ENCODE results near the gene FBXO48. TPM values are rescaled to one million over a fixed set of nuclear protein-coding genes. Genes with fewer than 3 reads are reported as not detected.

Gene FBXO48
- total and polyA plus RNA-seq, 2 of the 4 experiments (the other 2 are of a cell fraction): 0.18 to 0.43 TPM

DNA sequence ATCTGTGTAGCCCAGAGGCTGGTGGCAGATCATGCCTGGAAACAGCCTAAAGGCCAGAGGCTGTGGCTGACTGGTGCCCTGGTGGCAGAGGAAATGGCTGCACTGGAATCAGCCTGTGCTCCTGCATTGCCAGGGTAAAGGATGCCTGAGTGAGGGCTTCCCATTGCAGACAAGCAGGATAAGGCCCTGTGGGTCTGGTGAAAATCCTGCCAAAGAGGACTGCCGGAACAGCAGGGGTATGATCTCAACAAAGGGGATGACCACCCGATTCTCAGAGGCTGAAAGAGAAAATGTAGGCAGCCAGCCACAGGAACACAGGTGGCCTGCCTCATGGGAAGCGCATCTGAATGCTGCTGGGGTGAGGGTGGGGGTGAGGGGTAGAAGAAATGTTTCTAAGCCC is 48.2 kb downstream of the FBXO48 start:
- Histone ChIP-seq H3K4ac (ENCODE audit: low read depth, low read length) (no peak overlapping the region), H2BK20ac (ENCODE audit: low read depth, low read length) (no peak overlapping the region), H3K36me3 (ENCODE audit: control insufficient read depth, insufficient read depth, low read length) (no peaks in the 10 kb centered on the region), H3K9ac (ENCODE audit: low read depth, low read length) (no peak overlapping the region), H2BK5ac (ENCODE audit: low read depth, low read length, poor library complexity, severe bottlenecking) (no peak overlapping the region), H3K4me1 (ENCODE audit: control insufficient read depth, insufficient read depth, low read length) (no peaks in the 10 kb centered on the region), H2AK5ac (ENCODE audit: low read depth, low read length) (no peak overlapping the region), H3K23ac (ENCODE audit: low read depth, low read length) (no peak overlapping the region), H3K14ac (replicated peaks; ENCODE audit: low read depth, low read length) (no peak overlapping the region), H4K5ac (ENCODE audit: low read depth, low read length) (no peak overlapping the region), H3K4me3 (ENCODE audit: insufficient read depth, low read depth, low read length) (no peak overlapping the region), H3K9me1 (ENCODE audit: insufficient read depth, low read length) (no peaks in the 10 kb centered on the region), H2AFZ (replicated peaks; ENCODE audit: low read length, poor library complexity) (no peak overlapping the region), H3K56ac (ENCODE audit: extremely low read depth, insufficient read depth, low read length) (no peak overlapping the region), H3K4me2 (ENCODE audit: low read depth, low read length) (no peak overlapping the region), H4K8ac (ENCODE audit: low read depth in 2 of 2, low read length in 2 of 2) (no peak overlapping the region), H3K79me1 (ENCODE audit: low read depth in 1 of 2, low read length in 2 of 2) (no peaks in the 10 kb centered on the region), H2BK15ac (ENCODE audit: low read depth, low read length) (no peak overlapping the region), H3K18ac (ENCODE audit: low read depth, low read length) (no peak overlapping the region), H4K20me1 (ENCODE audit: insufficient read depth, low read length) (no peaks in the 10 kb centered on the region), H4K91ac (ENCODE audit: insufficient read depth, low read depth, low read length) (no peak overlapping the region), H2BK120ac (ENCODE audit: low read depth, low read length) (no peak overlapping the region), H3K9me3 (ENCODE audit: control insufficient read depth, insufficient read depth, low read length) (no peaks in the 10 kb centered on the region), H3K27me3 (ENCODE audit: control insufficient read depth, insufficient read depth, low read length) (peaks cover 47% of the 10 kb centered on the region), H2AK9ac (replicated peaks; ENCODE audit: low read depth, low read length, poor library complexity) (no peak overlapping the region), H3K27ac (ENCODE audit: insufficient read depth, low read length) (no peak overlapping the region)
- DNase-seq (no peak), ATAC-seq (ENCODE audit: low read depth) (no peak)
- dilution Hi-C loops (cut with HindIII; ENCODE audit: low sequenced_read_pairs, unreplicated experiment): no loop called here
- 45% methylated on average over 2 of the region's 3 CpGs; no CpG with 5 or more reads in 1 of the 2 experiments for WGBS, 2 experiments (ENCODE audit: extremely low coverage in 2 of 2, insufficient read length in 1 of 2)
- TF ChIP-seq MXI1 (IDR thresholded peaks at IDR 0.05; ENCODE audit: borderline replicate concordance, low read depth, low read length) (no peak), POLR2A (IDR thresholded peaks at IDR 0.05; ENCODE audit: low read depth, low read length) (no peak), BHLHE40 (IDR thresholded peaks at IDR 0.05; ENCODE audit: low read depth, low read length) (no peak), CHD1 (IDR thresholded peaks at IDR 0.05; ENCODE audit: low read depth, low read length) (no peak), MAZ (IDR thresholded peaks at IDR 0.05; ENCODE audit: borderline replicate concordance, low read depth, low read length) (no peak)
- TF ChIP-seq, protein P1, sequence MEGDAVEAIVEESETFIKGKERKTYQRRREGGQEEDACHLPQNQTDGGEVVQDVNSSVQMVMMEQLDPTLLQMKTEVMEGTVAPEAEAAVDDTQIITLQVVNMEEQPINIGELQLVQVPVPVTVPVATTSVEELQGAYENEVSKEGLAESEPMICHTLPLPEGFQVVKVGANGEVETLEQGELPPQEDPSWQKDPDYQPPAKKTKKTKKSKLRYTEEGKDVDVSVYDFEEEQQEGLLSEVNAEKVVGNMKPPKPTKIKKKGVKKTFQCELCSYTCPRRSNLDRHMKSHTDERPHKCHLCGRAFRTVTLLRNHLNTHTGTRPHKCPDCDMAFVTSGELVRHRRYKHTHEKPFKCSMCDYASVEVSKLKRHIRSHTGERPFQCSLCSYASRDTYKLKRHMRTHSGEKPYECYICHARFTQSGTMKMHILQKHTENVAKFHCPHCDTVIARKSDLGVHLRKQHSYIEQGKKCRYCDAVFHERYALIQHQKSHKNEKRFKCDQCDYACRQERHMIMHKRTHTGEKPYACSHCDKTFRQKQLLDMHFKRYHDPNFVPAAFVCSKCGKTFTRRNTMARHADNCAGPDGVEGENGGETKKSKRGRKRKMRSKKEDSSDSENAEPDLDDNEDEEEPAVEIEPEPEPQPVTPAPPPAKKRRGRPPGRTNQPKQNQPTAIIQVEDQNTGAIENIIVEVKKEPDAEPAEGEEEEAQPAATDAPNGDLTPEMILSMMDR (conservative IDR thresholded peaks at IDR 0.05; ENCODE audit: low read depth, low read length): no peak
- ChIA-PET POLR2A (ENCODE audit: unreplicated experiment) (no interaction called here), CTCF (no interaction called here)
- intact Hi-C loops (cut with micrococcal nuclease): no loop called here
- in situ Hi-C loops (cut with MboI; ENCODE audit: low sequenced_read_pairs): no loop called here
- BruUV-seq (replicated peaks): no TSS peak

Measured in IMR-90 (cell line).